ENCODE results near the gene WDR12.

GRCh38 chr2:202844656-202845055 lies 66.8 kb downstream of the WDR12 start:
- TF ChIP-seq CTCF (IDR thresholded peaks at IDR 0.05) (no peak), POLR2A (IDR thresholded peaks at IDR 0.05) (no peak)

Data from lower leg skin (tissue), 3 donors.